Bronchial epithelial cell (primary cell): ENCODE data around the gene FBF1. TPM values are rescaled to one million over a fixed set of nuclear protein-coding genes. Genes with fewer than 3 reads are reported as not detected.
"Not testable (repeated sequence)": the region's sequence is repeated elsewhere in the genome, so short reads cannot be mapped to it uniquely, and the experiment has no call there.

Source experiments
- DNase-seq: peaks from one replicate; pipeline ENCODE4 v3.0.0-alpha.2; 2010; ENCODE audit warnings: low read depth
- FAIRE-seq: peaks from 2 replicates; lab custom pipeline; 2011; peaks lifted over from hg19 to GRCh38; lab: Jason Lieb, UNC
- H3K27me3 ChIP-seq: 2 replicates; pipeline ENCODE4 v1.5.1; 2011; ENCODE audit warnings: low read length; ENCODE audit not compliant: control insufficient read depth, insufficient read depth
- H3K36me3 ChIP-seq: 2 replicates; pipeline ENCODE4 v1.5.1; 2011; ENCODE audit warnings: low read length; ENCODE audit not compliant: control insufficient read depth, insufficient read depth
- H3K4me3 ChIP-seq: 2 replicates; pipeline ENCODE4 v1.5.1; 2011; ENCODE audit warnings: mild to moderate bottlenecking, low read depth, low read length, control low read depth
- total RNA-seq: library from RNA; depleted of rRNA; stranded (reverse); fragments of >200 nt; gene quantifications from 2 replicates; pipeline ENCODE4 v1.2.1, GENCODE V29; 2014
- TF ChIP-seq, protein P1 (sequence below): IDR thresholded peaks from 2 replicates; pipeline ENCODE4 v1.5.1; 2011; ENCODE audit warnings: mild to moderate bottlenecking, moderate library complexity, low read length, control low read depth, inconsistent platforms; ENCODE audit not compliant: insufficient read depth, severe bottlenecking

The FBF1 gene
- total RNA-seq, 1 donor from 2014 or later, result 10.5 TPM

DNA sequence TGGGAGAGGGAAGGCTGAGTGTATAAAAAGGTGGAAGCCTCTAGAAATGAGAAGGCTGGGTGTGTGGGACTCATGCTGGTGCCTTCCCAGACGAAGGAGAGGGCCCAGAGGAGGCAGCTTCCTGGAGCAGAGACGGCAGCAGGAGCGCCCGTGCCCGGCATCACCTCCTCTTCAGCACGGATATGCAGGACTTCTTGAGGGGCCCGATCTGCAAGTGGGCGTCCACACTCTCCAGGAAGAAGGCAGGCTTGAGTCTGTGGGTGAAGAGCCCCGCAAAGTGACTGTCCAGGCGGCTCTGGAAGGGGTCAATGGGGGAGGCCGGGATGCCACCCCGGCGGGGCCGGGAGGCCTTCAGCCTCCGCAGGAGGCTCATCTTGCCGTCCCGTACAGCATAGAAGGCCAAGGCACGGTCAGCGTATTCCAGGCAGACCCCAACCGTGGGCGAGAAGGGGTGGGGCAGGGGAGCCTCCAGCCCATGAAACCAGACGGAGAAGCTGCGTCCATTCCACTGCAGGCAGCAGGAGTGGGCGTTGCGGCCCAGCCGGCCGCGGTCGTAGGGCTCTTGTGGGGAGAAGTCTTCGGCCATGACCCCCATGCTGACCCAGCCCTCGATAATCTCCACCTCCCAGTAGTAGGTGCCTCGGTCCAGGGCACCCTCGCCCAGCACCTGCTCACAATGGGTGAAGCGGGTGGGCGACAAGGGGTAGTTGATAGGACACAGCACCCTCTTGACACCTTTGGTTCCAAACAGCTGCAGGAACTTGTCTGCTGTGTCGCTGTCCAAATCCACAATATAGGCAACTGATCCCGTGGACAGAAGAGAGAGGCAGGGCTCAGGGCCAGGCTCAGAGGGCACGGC lies 66.3 kb downstream of the FBF1 start:
- no peak overlapping the region for H3K4me3 ChIP-seq
- FAIRE-seq (no peak), DNase-seq (no peak)
- H3K27me3 ChIP-seq, result no peaks in the 10 kb centered on the region
- peaks cover 1% of the 10 kb centered on the region for H3K36me3 ChIP-seq
- TF ChIP-seq, protein P1, sequence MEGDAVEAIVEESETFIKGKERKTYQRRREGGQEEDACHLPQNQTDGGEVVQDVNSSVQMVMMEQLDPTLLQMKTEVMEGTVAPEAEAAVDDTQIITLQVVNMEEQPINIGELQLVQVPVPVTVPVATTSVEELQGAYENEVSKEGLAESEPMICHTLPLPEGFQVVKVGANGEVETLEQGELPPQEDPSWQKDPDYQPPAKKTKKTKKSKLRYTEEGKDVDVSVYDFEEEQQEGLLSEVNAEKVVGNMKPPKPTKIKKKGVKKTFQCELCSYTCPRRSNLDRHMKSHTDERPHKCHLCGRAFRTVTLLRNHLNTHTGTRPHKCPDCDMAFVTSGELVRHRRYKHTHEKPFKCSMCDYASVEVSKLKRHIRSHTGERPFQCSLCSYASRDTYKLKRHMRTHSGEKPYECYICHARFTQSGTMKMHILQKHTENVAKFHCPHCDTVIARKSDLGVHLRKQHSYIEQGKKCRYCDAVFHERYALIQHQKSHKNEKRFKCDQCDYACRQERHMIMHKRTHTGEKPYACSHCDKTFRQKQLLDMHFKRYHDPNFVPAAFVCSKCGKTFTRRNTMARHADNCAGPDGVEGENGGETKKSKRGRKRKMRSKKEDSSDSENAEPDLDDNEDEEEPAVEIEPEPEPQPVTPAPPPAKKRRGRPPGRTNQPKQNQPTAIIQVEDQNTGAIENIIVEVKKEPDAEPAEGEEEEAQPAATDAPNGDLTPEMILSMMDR, result no peak

DNA sequence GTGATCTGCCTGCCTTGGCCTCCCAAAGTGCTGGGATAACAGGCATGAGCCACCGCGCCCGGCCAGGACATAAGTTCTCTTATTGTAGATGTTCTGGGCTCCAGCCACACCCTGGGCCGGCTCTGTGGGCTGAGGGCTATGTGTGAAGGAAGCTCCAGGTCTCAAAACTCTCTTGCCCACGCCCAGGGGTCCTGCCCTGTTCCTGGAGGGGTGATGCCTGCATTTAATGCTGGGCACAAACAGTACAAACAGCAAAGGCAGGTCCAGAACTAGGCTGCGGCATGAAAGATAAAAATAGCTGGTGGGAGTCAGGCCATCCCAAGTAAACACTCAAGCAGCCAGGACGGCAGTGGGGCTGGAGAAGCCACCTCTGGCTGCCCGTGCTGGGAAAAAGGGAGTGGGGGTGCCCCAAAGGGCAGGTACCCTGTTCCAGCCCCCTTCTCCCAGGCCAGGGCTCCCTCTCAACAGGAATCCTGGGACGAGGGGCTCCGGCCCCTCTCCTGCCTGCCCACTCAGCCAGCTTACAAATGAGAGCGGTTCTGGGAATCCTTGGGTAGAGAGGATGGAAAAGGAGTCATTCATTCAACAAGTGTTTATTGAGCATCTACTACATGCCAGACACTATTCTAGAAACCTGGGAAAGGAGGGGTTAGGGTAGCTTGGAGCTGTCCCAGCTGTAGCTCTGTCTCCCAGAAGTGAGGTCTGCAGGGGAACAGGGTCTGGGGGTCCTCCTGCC lies 67.1 kb downstream of the FBF1 start:
- FAIRE-seq, result no peak
- TF ChIP-seq, protein P1, result no peak
- no peak overlapping the region for H3K4me3 ChIP-seq
- DNase-seq, result no peak
- no peaks in the 10 kb centered on the region for H3K27me3 ChIP-seq
- H3K36me3 ChIP-seq, result peaks cover 1% of the 10 kb centered on the region

DNA sequence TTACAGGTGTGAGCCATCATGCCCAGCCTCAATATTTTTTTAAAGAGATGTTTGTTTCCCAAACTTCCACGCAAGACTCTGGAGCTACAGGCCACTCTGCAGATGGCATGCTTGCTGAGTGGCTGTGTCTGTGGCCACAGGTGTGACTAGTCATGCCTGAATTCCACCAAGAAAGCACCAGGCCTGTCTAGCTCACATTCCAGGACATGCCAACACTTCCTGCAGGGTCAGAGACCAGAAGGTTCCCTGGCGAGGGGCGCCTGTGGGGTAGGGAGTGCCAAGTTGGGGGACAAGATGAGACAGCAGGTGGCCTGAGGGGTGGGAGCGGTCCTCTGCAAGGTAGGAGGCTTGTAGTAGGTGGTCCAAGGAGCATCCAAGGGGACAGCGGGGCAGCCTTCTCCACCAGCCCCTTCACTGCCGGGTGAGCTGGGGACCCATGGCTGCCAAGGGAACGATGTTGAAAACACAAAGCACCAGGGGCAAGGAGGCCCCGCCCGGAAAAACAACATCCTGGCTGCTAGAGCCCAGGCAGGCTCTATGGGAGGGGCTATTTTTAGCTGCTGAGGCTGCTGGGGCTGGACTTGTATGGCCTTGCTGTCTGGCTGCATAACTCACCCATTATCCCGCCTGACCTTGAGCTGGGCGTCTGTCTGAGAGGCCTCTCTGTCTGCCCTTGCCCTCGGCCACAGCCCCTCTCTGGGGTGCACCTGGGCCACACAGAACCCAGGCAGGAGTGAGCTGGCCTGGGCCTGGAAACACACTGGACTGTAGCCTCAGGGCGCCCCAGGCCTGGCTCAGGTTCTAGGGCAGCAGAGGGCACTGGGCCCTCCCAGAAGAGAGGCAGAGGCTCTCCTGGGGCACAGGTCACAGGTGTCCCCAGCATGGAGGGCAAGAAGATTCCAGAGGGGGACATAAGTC lies 68.1 kb downstream of the FBF1 start:
- no peaks in the 10 kb centered on the region for H3K27me3 ChIP-seq
- no peak overlapping the region for H3K4me3 ChIP-seq
- peaks cover 1% of the 10 kb centered on the region for H3K36me3 ChIP-seq
- no peak for FAIRE-seq
- TF ChIP-seq, protein P1, result no peak
- peak; percentile 81 for DNase-seq

DNA sequence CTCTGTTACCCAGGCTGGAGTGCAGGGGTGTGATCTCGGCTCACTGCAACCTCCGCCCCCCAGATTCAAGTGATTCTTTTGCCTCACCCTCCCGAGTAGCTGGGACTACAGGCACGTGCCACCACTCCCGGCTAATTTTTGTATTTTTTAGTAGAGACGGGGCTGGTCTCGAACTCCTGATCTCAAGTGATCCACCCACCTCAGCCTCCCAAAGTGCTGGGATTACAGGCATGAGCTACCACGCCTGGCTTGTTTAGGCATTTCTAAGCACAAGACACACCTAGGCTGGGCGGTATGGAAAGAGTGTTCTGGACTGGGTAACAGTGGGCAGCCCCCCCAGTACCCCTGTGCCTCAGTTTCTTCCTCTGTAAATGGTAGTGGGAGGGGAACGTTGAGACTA lies 70.6 kb downstream of the FBF1 start:
- not testable (repeated sequence) for H3K27me3 ChIP-seq, H3K4me3 ChIP-seq, H3K36me3 ChIP-seq, FAIRE-seq, DNase-seq

DNA sequence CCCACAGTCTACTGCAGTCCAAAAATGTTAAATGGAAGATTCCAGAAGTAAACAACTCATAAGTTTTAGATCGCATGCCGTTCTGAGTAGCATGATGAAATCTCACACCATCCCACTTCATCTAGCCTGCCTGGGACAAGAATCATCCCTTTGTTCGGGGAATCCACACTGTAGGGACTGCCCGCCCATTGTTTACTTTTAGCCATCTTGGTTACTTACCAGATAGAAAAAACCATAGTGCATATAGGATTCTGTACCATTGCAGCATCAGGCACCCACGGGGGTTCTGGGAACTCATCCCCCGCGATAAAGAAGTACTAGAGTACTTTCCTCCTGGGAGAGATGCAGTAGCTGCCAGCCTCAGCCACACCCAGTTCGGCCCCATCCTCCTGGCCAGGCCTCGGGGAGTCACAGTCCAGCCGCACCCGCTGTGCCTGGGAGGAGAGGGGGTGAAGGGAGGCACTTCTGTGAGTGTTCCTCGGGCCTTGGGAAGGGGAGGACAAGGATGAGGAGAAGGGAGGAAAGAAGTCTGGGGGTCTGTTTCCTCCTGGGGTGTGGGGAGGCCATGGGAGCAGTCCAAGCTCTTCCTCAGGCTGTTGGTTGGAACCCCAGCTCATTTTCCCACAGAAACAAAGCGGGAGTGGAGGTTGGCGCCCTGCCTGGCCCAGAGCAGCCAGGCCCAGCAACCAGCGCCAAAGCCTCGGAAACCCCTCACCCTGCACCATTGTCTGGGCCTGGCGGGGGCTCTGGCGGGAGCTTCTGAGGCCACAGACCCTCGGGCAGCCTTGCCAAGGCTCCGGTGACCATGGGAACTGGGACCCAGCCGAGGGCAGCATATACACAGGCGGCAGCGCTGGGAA lies 71.3 kb downstream of the FBF1 start:
- no peak for FAIRE-seq
- H3K4me3 ChIP-seq, result no peak overlapping the region
- no peaks in the 10 kb centered on the region for H3K36me3 ChIP-seq
- peak; percentile 54 for DNase-seq
- TF ChIP-seq, protein P1, result no peak
- H3K27me3 ChIP-seq, result no peaks in the 10 kb centered on the region

DNA sequence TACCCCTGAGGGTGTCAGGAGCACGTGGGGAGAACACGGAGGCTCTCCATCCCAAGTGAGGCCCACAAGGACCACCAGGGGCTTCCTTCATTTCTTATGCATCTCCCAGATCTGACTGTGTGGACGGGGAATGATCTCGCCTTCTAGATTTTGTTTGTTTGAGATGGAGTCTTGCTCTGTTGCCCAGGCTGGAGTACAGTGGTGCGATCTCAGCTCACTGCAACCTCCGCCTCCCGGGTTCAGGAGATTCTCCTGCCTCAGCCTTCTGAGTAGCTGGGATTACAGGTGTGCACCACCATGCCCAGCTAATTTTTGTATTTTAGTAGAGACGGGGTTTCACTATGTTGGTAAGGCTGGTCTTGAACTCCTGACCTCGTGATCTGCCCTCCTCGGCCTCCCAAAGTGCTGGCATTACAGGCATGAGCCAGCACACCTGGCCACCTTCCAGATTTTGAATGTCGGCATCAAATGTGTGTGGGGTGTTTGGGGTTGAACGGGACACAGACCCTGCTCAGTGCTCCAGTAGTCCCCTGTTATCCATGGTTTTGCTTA lies 72.0 kb downstream of the FBF1 start:
- H3K27me3 ChIP-seq, DNase-seq, FAIRE-seq, H3K36me3 ChIP-seq, H3K4me3 ChIP-seq: not testable (repeated sequence)

DNA sequence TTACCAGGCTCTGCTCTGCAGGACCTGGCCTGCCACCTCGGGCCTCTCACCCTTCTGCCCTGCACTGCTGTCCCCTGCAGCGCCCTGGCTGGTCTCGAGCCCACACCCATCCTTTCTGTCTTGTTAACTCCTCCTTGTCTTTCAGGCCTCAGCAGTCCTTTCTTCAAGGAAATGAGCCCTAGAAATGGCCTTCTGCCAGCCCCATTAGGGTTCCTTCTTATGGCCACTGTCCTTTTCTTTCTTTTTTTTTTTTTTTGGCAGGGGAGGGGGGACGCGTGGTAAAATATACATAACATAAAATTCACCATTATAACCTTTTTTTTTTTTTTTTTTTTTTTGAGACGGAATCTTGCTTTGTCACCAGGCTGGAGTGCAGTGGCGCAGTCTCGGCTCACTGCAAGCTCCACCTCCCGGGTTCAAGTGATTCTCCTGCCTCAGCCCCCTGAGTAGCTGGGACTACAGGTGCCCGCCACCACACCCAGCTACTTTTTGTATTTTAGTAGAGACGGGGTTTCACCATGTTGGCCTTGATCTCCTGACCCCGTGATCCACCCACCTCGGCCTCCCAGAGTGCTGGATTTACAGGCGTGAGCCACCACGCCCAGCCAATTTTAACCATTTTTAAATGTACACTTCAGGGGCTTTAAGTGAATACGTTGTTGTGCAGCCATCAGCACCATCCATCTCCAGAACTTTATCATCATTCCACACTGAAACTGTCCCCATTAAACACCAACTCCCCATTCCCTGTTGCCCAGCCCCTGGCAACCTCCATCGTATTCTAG lies 75.2 kb downstream of the FBF1 start:
- DNase-seq, FAIRE-seq, H3K36me3 ChIP-seq, H3K27me3 ChIP-seq, H3K4me3 ChIP-seq: not testable (repeated sequence)

DNA sequence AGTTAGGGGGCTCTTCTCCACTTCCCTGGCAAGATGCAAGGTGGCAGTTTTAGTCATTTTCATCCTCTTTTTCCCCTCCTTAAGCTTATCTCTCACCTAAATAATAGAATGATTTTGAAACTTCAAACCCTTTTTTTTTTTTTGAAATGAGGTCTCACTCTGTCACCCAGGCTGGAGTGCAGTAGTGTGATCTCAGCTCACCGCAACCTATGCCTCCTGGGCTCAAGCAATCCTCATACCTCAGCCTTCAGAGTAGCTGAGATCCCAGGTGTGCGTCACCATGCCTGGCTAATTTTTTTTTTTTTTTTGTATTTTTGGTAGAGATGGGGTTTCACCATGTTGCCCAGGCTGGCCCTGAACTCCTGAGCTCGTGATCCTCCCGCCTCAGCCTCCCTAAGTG lies 76.0 kb downstream of the FBF1 start:
- DNase-seq, result peak; percentile 69
- FAIRE-seq, H3K27me3 ChIP-seq, H3K36me3 ChIP-seq, H3K4me3 ChIP-seq: not testable (repeated sequence)
